IPS-18c (cell line): Measurements from ENCODE around the gene KCNQ2.

ENCODE experiments used
- H3K4me3 ChIP-seq: 2 replicates; pipeline ENCODE4 v1.7.0; 2013; ENCODE audit warnings: low read depth, mild to moderate bottlenecking, low read length, moderate library complexity; ENCODE audit not compliant: insufficient read depth
- H3K9me3 ChIP-seq: one replicate; pipeline ENCODE4 v1.6.1; 2013; ENCODE audit warnings: mild to moderate bottlenecking, low read length, moderate library complexity; ENCODE audit not compliant: control insufficient read depth, insufficient read depth

The KCNQ2 gene

GRCh38 chr20:63494420-63495166 is 22.1 kb upstream of the KCNQ2 start:
- Histone ChIP-seq H3K9me3 (peaks cover 2% of the 10 kb centered on the region), H3K4me3 (no peak overlapping the region)

GRCh38 chr20:63494084-63494419 is 21.6 kb upstream of the KCNQ2 start:
- Histone ChIP-seq H3K9me3 (peaks cover 2% of the 10 kb centered on the region), H3K4me3 (no peak overlapping the region)

GRCh38 chr20:63493563-63494020 is 21.1 kb upstream of the KCNQ2 start:
- no peak overlapping the region for H3K4me3 ChIP-seq
- peaks cover 2% of the 10 kb centered on the region for H3K9me3 ChIP-seq

- Histone ChIP-seq H3K9me3 (peaks cover 2% of the 10 kb centered on the region), H3K4me3 (no peak overlapping the region)
Observed at GRCh38 chr20:63492982-63493381, 20.5 kb upstream of the KCNQ2 start.

GRCh38 chr20:63492518-63492917 is 20.1 kb upstream of the KCNQ2 start:
- Histone ChIP-seq H3K4me3 (no peak overlapping the region), H3K9me3 (peaks cover 2% of the 10 kb centered on the region)

- no peak overlapping the region for H3K4me3 ChIP-seq
Observed at GRCh38 chr20:63491635-63492230, 19.3 kb upstream of the KCNQ2 start.

GRCh38 chr20:63491078-63491477 is 18.6 kb upstream of the KCNQ2 start:
- peaks cover 2% of the 10 kb centered on the region for H3K9me3 ChIP-seq
- H3K4me3 ChIP-seq, result no peak overlapping the region

More at GRCh38 chr20:63491635-63492230, 19.3 kb upstream of the KCNQ2 start:
- peaks cover 2% of the 10 kb centered on the region for H3K9me3 ChIP-seq

GRCh38 chr20:63490416-63490815 is 18.0 kb upstream of the KCNQ2 start:
- peaks cover 2% of the 10 kb centered on the region for H3K9me3 ChIP-seq

GRCh38 chr20:63488315-63489251 is 16.1 kb upstream of the KCNQ2 start:
- H3K4me3 ChIP-seq, result peak overlapping the region; percentile 28
- H3K9me3 ChIP-seq, result no peaks in the 10 kb centered on the region

More at GRCh38 chr20:63490416-63490815, 18.0 kb upstream of the KCNQ2 start:
- H3K4me3 ChIP-seq, result no peak overlapping the region

GRCh38 chr20:63487781-63488241 is 15.4 kb upstream of the KCNQ2 start:
- Histone ChIP-seq H3K4me3 (no peak overlapping the region), H3K9me3 (no peaks in the 10 kb centered on the region)

- Histone ChIP-seq H3K9me3 (no peaks in the 10 kb centered on the region), H3K4me3 (no peak overlapping the region)
Observed at GRCh38 chr20:63487116-63487764, 14.8 kb upstream of the KCNQ2 start.

GRCh38 chr20:63486300-63486855 is 13.9 kb upstream of the KCNQ2 start:
- H3K9me3 ChIP-seq, result no peaks in the 10 kb centered on the region
- H3K4me3 ChIP-seq, result no peak overlapping the region

- H3K4me3 ChIP-seq, result no peak overlapping the region
- no peaks in the 10 kb centered on the region for H3K9me3 ChIP-seq
Observed at GRCh38 chr20:63484651-63485403, 12.4 kb upstream of the KCNQ2 start.

GRCh38 chr20:63484236-63484635 is 11.8 kb upstream of the KCNQ2 start:
- Histone ChIP-seq H3K4me3 (no peak overlapping the region), H3K9me3 (no peaks in the 10 kb centered on the region)

- H3K4me3 ChIP-seq, result no peak overlapping the region
- no peaks in the 10 kb centered on the region for H3K9me3 ChIP-seq
Observed at GRCh38 chr20:63483834-63484233, 11.4 kb upstream of the KCNQ2 start.

- Histone ChIP-seq H3K4me3 (no peak overlapping the region), H3K9me3 (no peaks in the 10 kb centered on the region)
Observed at GRCh38 chr20:63482021-63482587, 9.6 kb upstream of the KCNQ2 start.
